GM04504 (cell line): ENCODE results near the gene FOXO3B.
"Not testable (repeated sequence)": the region's sequence is repeated elsewhere in the genome, so short reads cannot be mapped to it uniquely, and the experiment has no call there.

ENCODE experiments used
- DNase-seq: peaks from one replicate; pipeline ENCODE4 v3.0.0-alpha.2; 2012; ENCODE audit warnings: low read depth

The FOXO3B gene

DNA sequence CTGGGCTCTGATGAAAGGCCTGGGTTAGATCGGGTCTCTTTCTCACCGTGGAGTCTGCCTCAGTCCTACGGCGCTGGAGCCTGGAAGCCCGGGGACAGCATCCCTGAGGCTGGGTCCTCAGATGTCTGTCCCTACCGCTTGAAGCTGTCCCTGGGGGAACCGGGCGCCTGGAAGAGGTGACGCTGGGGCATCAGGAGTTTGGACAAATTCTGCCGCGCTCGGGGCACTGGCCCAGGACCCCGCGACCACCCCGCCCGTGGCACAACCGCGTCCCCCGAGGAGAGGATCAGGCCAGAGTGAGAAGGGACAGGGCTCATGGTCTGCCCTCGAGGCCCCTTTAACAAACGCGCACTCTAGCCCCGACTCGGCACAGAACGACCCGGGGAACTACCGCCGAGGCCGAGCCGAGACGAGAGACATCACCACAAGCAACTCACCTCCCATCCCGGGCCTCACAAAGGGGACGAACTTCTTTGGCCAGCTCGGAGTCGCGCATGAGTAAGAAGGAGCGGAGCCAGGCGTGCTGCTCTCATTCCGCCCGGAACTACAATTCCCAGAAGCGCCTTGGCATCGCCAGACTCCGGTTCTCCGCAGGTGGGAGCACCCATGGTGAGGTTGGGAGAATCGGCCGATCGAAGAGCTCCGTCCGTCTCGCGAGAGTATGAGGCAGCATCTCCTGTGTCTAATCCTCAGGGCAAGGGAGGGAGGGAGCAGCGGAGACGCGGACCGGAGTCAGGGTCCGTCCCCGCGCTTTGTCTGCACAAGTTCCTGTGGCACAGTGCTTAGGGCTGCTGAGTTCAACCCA, at the start of gene FOXO3B:
Gene FOXO3B, minus strand, starts transcription at position 548 of the 805 bp plus-strand sequence. CDS start 663 bp downstream, outside the sequence.
- peak; percentile 55 for DNase-seq

DNA sequence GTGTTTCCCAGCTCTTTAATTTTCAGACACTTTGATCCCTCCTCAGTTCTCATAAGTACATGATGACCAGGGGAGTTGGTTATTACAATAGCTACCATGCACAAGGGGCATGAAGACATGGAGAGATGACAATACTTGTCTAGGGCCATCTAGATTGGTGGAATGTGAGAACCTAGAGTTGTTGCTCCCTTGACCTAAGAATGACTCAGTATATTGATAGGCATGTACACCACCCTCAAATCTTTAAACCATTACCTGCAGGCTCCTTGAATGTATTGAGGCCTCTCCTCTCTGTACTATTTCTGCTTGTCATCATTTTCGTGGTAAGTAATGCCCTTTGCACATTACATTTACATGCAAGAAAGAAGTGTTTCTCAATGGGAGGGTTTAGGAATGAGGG, 41.4 kb upstream of the FOXO3B start:
- DNase-seq = not testable (repeated sequence)

DNA sequence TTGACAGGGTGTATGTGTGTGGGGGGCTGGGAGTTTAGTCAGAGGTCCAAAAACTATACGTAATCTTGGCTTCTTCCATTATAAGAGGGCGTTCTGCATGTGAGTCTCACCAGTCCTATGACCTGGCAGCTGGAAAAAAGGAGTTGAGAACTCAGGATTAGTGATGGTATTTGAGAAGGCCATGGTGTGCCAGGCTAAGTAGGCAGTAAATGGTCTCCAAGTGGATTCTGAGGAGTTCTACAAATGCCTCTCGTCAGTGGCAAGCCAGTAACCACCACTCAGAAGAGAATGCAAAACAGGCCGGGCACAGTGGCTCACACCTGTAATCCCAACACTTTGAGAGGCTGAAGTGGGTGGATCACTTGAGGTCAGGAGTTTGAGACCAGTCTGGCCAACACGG, 40.5 kb upstream of the FOXO3B start:
- not testable (repeated sequence) for DNase-seq

DNA sequence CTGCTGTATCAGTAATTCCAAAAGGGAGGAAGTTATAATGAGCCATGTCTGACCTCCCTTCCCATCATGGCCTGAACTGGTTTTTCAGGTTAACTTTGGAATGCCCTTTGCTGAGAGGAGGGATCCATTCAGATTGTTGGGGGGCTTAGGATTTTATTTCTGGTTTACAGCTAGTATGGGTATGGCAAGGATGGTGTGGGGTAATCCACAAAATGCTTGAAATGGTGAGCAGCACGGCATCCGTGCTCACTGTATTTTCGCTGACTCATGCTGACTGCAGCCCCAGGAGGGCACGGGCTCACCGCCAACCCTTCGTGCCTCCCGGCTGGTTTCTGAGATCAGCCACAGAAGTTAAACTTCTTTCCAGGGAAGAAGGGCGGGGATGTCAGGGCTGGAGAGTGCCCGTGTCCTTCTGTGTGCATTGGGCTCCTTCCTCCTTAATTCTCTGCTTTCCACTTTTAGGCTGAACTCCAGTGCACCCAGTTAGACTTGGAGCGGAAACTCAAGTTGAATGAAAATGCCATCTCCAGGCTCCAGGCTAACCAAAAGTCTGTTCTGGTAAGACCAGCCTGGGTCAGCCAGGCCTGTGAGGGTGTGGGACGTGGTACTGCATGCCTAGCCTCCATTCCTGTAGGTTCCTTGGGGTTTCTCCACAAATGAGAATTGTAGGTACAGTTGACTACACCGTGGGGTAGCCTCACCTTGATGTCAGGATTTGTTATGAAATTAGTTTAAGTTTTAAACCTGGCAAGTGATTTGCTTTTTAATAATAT, 39.8 kb upstream of the FOXO3B start:
- DNase-seq = not testable (repeated sequence)

DNA sequence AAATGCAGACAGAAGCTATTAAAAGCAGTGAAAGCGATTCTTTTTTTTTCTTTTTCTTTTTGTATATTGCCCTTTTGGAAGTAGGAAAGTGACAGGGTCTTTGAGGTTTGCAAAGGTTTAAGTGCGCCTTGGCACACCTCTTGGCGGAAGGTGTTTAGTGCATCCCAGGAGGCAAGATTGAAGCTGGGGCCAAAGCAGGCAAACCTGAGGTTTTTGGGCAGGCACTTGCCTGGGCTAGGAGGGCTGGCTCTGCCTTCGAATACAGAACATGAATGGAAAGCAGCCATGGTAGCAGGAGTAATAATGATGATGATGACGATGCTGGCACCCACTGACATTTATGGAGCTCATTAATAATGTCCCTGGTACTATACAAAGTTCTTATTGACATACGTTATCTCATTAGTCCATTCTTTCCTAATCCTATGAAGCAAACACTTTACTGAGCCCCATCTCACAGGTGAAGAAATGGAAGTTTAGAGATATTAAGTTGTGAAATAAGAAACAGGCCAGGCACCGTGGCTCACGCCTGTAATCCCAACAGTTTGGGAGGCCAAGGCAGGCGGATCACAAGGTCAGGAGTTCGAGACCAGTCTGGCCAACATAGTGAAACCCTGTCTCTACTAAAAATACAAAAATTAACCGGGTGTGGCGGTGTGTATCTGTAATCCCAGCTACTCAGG, 37.5 kb upstream of the FOXO3B start:
- DNase-seq = not testable (repeated sequence)

DNA sequence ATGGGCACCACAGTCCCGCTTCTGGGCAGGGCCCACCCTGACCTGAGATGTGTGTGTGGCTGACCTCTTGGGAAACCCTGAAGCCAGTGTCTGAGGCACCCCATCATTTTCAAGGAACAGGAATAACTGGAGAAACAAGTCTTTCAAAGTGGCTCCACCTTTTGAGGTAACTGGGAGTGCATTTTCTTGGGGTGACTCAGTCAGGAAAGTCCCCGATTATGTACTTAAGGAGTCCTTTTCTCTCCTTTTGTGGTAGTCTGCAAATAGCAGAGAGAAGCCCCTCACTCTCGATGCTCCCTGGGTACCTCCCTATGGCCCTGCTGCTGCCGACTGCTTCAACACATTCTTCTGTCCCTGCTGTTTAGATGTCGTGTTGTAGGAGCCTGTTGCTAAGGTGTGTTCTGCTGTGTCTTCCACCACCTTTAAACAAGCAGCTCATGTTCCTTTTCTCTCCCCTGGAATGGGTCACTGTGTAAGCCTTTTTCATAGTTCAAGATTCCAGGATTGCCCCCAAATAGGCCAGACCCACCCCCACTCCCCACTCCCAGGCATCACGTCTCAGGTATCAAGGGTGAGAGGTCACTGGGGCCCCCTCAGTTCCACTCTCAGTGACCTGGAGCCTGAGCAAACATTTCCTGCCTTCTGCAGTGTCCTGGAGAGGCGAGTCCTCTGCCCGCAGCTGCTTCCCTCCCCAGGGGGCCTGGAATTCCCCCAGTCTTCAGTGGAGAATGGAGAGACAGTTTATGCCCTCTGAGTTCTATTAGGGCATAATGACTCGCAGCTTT, 36.7 kb upstream of the FOXO3B start:
- not testable (repeated sequence) for DNase-seq

DNA sequence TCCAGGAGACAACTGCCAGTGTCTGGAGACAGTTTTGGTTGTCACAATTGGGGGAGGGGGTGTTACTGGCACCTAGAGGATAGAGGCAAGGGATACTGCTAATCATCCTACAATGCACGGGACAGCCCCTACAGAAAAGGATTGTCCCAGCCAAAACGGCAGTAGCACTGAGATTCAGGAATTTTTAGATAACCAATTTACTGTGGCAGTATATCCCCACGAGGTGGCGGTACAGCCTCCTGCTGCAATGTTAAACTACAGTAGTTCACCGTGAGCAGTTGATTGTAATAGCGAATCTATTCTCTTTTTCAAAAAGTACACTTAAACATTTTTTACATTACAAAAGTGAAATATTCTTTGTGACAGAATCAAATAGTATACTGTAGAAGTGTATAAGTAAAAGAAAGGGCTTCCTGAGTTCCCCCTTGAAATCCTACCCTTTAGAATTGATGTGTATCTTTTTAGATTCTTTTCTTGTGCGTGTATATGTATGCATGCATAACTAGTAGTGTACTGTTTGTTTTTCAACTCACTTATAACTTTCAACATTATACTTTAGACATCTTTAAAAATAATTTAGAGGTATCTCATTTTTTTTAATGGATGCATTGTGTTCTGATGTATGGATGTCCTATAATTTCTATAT, 30.4 kb upstream of the FOXO3B start:
- peak; percentile 17 for DNase-seq

DNA sequence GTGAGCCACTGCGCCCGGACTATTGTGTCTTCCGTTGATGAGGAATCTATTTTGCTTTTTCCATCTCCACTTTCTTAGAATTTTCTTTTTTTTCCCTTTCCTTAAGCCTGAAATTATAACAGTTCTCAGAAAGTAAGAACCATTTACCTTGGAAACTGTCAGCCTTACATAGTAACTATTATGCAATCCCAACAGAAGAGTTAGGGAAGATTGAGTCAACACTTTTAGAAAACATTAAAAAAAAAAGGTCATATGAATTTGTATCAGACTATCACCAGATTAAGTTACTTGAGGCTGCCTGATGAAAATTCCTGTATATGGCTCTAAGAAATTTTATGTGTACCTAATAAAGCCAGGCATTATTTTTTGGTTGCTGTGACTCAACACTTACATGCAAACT, 26.1 kb upstream of the FOXO3B start:
- DNase-seq = not testable (repeated sequence)

DNA sequence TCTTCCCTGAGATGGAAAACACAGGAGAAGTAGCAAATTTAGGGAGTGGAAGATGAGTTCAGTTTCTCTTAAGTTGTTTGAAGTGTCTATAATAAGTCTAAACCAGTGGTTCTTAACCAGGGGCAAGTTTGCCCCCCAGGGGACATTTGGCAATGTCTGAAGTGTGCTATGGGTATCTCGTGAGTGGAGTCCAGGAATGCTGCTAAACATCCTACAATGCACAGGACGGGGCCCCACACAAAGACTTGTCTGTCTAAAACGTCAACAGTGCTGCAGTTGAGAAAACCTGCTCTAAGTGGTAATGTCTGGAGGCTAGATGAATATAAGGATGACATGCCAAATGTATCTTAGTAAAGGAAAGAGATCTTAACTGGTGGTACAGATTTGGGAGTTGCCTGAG, 23.8 kb upstream of the FOXO3B start:
- DNase-seq = not testable (repeated sequence)

DNA sequence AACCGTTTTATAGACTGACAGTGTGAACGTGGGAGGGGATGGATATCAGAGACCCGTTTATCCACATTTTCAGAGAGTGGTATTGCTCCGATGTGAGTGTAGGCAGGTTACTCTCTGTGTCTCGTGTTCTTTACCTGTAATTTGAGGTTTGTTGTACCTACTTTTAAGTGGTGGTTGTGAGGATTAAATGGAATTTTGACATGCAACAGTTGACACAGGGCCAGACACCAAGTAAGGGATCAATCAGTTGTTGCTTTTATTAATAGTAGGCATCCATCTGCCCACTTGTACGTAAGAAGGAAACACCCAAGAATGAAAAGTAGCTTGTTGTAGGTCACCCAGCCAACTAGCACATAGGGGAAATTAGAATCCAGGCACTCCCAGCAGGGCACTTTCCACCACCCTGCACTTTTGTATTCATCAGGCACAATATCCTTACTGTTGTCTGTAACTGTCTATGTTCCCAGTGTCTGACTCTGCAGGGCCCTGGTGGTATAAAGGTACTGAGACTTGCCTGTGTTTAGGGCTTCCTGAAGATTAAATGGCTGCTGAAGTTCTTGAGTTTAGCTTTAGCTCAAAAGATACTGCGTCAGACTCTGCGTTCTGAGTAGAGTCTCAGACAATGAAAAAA, 16.5 kb upstream of the FOXO3B start:
- not testable (repeated sequence) for DNase-seq

DNA sequence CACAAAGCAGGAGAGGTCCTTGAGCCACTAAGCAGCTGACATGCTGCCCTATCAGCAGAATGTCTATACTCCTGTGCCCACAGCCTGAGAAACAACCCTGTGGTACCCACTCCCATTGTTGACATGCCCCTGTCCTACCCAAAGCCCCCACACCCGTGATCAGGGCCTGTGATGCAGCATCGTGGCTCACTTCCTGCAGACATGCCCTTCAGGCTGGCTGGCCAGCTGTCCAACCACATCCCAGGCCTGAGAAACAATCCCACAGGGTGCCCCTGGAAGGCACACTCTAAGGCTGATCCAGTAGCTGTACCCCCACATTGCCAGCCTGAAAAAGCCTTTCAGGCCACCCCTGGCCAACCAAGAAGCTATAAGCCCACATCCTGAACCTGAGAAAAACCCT, 13.0 kb upstream of the FOXO3B start:
- not testable (repeated sequence) for DNase-seq

DNA sequence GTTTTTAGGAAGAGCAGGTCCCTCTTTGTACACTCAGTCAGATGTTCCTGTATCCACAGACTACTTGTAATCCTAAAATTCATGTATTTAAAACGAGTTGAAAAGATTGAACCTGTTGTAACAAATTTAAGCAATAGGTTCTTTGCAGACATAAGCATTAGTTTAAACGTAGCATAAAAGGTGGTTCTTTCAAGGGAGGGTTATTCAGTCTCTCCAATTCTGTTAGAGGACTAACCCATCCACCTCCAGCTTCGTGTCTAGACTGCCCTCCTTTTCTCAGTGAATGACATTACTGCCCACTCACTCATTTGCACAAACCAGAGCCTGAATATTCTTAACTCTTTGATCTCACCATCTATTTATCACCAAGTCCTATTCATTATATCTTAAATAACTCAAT, 554 bp upstream of the FOXO3B start:
- DNase-seq = not testable (repeated sequence)

DNA sequence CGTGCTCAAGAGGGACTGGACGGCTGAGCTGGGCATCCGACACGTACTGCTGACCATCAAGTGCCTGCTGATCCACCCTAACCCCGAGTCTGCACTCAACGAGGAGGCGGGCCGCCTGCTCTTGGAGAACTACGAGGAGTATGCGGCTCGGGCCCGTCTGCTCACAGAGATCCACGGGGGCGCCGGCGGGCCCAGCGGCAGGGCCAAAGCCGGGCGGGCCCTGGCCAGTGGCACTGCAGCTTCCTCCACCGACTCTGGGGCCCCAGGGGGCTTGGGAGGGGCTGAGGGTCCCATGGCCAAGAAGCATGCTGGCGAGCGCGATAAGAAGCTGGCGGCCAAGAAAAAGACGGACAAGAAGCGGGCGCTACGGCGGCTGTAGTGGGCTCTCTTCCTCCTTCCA, 4.7 kb downstream of the FOXO3B start:
- DNase-seq = not testable (repeated sequence)

DNA sequence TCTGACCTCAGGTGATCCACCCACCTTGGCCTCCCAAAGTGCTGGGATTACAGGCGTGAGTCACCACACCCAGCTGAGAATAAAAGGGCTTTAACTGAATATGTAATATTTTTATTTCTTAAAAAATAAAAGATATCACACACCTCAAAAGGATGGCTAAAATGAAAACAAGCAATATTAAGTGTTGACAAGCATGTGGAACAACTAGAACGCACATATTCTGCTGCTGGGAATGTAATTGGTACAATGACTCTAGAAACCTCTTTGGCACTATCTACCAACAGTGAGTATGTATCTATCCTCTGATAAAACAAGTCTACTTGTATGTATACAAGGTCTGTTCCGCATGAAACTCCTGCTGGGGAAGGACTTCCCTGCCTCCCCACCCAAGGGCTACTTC, 5.2 kb downstream of the FOXO3B start:
- not testable (repeated sequence) for DNase-seq

DNA sequence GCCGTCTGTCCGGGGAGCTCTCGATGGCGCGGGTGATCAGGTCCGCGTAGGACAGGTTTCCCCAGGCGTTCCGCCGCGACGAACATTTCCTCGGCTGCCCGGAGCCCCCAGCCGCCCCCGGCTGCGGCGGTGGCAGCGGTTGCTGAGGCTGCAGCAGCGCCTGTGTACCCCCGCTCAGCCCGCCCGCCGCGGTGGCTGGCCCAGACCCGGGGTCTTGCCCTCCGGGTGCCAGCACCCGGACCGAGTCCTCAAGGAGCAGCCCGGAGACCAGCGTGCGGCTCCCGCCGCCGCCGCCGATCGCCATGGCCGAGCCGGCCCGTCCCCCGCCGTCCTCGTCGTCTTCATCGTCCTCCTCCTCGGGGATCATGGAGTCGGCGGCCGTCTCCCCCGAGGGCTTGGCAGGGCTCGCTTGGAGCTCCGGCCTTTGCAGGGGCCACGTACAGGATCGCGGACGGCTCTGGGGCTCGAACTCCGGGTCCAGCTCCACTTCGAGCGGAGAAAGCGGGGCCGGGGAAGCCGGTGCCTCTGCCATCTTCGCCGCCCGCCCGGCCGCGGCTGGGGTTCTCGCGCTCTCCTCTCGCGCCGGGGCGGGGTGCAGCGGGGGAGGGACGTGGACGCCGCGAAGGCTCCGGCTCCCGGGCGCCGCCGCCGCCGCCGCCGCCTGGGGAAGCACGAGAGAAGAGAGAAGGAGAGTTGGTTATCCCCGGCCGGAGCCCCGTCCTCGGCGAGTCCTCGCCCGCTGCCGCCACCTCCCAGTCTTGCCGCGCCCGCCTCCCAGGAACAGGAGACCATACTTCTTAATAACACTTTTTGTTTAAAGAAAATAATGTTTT, 9.5 kb downstream of the FOXO3B start:
- DNase-seq = not testable (repeated sequence)

DNA sequence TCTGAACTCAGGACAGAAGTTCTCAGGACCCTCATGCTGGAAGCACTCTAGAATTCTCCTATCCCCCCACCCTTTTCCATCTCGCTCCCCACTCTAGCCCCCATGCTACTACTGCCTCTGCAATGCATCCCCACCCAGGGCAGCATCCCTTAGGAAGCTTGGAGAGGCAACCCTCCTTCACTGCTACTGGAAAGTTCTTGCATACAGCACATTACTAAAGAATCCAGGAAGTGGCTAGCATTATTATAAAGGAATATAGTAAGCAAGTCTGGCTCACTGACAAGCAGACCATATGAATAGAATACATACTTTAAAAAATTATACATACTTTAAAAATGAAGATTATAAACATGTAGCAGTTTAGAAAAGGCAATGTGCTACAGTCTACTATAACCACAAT, 13.5 kb downstream of the FOXO3B start:
- DNase-seq = not testable (repeated sequence)

DNA sequence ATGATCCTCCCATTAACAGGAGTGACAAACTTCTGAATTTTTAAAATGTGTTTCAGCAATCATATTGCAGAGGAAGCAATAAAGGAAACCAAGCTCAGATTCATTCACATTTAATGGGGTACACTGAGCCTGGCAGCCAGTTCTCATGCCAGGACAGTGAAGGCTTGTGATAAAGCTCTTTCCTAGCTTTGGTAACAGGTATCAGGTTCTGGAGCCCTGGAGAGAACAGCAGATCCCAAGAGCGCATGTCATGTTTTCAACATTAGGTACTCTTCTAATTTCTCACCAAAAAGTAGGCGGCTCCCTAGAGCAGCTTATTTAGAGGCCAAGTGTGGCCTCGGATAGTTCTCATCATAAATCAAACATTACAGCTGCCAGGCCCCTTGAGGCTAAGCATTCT, 14.6 kb downstream of the FOXO3B start:
- not testable (repeated sequence) for DNase-seq

DNA sequence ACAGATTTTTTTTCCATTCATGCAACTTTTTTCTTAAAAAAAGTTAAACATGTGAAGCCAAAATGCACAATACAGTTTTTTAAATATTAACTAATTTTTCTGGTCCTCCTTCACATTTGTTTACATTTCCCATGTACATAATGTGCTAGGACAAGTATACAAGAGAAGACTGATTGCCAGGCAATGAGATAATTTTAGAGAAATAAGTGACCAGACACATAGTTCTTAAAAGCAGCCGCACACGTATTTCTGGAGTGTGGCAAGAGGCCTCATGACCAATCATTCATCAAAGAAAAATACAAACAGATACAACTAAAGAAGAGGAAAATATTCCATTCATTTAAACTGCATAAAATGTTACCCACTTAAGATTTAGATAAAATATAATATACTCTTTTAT, 15.8 kb downstream of the FOXO3B start:
- DNase-seq = not testable (repeated sequence)

DNA sequence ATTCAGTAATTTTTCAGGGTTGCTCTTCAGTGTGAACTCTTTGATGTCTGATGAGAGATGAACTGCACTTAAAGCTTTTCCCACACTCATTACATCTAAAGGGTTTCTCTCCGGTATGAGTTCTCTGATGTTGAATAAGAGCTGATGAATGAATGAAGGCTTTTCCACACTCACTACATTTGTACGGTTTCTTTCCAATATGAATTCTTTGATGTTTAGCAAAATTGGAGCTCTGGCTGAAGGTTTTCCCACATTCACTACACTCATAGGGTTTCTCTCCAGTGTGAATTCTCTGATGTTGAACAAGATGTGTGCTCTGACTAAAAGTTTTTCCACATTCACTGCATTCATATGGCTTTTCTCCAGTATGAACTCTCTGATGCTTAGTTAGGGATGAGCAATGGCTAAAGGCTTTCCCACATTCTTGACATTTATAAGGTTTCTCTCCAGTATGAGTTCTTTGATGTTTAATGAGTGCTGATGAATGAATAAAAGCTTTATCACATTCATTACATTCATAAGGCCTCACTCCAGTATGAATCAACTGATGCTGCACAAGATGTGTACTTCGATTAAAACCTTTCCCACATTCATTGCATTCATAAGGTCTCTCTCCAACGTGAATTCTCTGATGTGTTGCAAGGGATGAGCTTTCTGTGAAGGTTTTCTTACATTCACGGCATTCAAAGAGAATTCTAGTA, 20.0 kb downstream of the FOXO3B start:
- DNase-seq = not testable (repeated sequence)
